Loucy (cell line): ENCODE measurements around the gene ZBTB38.

Experiments used
- CTCF ChIP-seq: fragments of 200-600 bp; sonication (generic); conservative IDR thresholded peaks from 2 replicates; pipeline ENCODE4 v1.5.1; 2014; ENCODE audit warnings: mild to moderate bottlenecking, antibody characterized with exemption, low read length
- EZH2phosphoT487 ChIP-seq: fragments of 200-600 bp; IDR thresholded peaks from 2 replicates; pipeline ENCODE4 v1.6.1; 2018; ENCODE audit warnings: antibody characterized with exemption, mild to moderate bottlenecking, moderate library complexity, borderline replicate concordance

GRCh38 chr3:141326626-141327025, 41.7 kb upstream of the ZBTB38 start:
- no peak for TF ChIP-seq CTCF
- no peak for TF ChIP-seq EZH2phosphoT487
